Measurements from ENCODE around the gene SLC20A1. TPM values are rescaled to one million over a fixed set of nuclear protein-coding genes. Genes with fewer than 3 reads are reported as not detected.
A peak's percentile ranks its signal among the peaks of the same experiment; 100 is the strongest.

The SLC20A1 gene
- total RNA-seq, 1 experiment from 2014 or later, result 295 TPM

GRCh38 chr2:112660138-112660537 lies 14.4 kb downstream of the SLC20A1 start:
- BruUV-seq (replicated peaks), result no TSS peak
- peak overlapping the region; percentile 37 for H3K27ac Mint-ChIP-seq (ENCODE audit: low read depth, unreplicated experiment)
- intact Hi-C loops (cut with micrococcal nuclease), result no loop called here
- POLR2A ChIA-PET, result interaction anchor here (0.6 to 9.3 kb wide), 8 partner anchors 9 to 166 kb away, joined by 3 to 78 read pairs (median 5); partner anchors contain the start of genes CHCHD5 and SLC20A1
- peaks cover 95% of the 10 kb centered on the region for H3K36me3 Mint-ChIP-seq (ENCODE audit: insufficient read depth, unreplicated experiment)
- no peak overlapping the region for H3K4me3 Mint-ChIP-seq (ENCODE audit: unreplicated experiment)
- no peak for TF ChIP-seq CTCF (IDR thresholded peaks at IDR 0.05; ENCODE audit: unreplicated experiment)
- CTCF ChIA-PET, result interaction anchor here (0.7 to 1.6 kb wide), 4 partner anchors 10 to 60 kb away, joined by 3 to 6 read pairs (median 4); no protein-coding TSS in a partner anchor
- no peak for DNase-seq (ENCODE audit: unreplicated experiment)
- peaks cover 11% of the 10 kb centered on the region for H3K4me1 Mint-ChIP-seq (ENCODE audit: insufficient read depth, unreplicated experiment)
- H3K27me3 Mint-ChIP-seq (ENCODE audit: insufficient read depth, unreplicated experiment), result no peaks in the 10 kb centered on the region
- no peaks in the 10 kb centered on the region for H3K9me3 Mint-ChIP-seq (ENCODE audit: unreplicated experiment)

DNA sequence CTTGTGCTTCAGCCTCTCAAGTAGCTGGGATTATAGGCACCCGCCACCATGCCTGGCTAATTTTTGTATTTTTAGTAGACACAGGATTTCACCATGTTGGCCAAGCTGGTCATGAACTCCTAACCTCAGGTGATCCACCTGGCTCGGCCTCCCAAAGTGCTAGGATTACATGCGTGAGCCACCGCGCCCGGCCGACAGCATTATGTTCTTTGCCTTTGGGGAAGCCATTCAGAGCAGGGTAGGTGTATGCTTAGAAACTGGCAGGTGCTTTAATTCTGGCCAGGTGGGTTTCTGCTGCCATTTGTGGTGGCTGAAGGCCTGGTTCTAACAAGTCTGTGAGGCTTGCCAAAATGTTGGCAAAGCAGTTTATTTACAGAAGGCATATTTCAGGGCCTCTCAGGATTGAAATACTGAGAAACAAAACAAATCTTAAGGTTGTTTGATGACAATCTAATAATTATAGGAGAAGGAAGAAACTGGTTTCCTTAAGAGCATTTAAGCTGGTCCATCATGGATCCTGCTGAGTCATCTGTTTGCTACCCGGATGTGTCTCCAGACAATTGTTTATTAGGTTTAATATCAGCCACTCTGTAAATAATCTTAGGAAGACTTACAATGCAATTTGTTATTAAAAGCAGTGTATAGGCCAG lies 16.0 kb downstream of the SLC20A1 start:
- Mint-ChIP-seq H3K27me3 (ENCODE audit: insufficient read depth, unreplicated experiment) (no peaks in the 10 kb centered on the region), H3K36me3 (ENCODE audit: insufficient read depth, unreplicated experiment) (peaks cover 86% of the 10 kb centered on the region), H3K27ac (ENCODE audit: low read depth, unreplicated experiment) (peak overlapping the region; percentile 39), H3K4me1 (ENCODE audit: insufficient read depth, unreplicated experiment) (peaks cover 11% of the 10 kb centered on the region), H3K4me3 (ENCODE audit: unreplicated experiment) (no peak overlapping the region), H3K9me3 (ENCODE audit: unreplicated experiment) (no peaks in the 10 kb centered on the region)
- intact Hi-C loops (cut with micrococcal nuclease), result no loop called here
- CTCF ChIA-PET, result interaction anchor here (0.8 kb wide), 1 partner anchor 87 kb away, joined by 3 read pairs; no protein-coding TSS in a partner anchor
- BruUV-seq (replicated peaks), result no TSS peak
- POLR2A ChIA-PET, result interaction anchor here (1.2 to 9.3 kb wide), 6 partner anchors 8 to 35 kb away, joined by 3 to 78 read pairs (median 6); partner anchors contain the start of gene SLC20A1
- TF ChIP-seq CTCF (IDR thresholded peaks at IDR 0.05; ENCODE audit: unreplicated experiment), result no peak
- DNase-seq (ENCODE audit: unreplicated experiment), result no peak

- no TSS peak for BruUV-seq (replicated peaks)
- Mint-ChIP-seq H3K4me1 (ENCODE audit: insufficient read depth, unreplicated experiment) (peaks cover 11% of the 10 kb centered on the region), H3K9me3 (ENCODE audit: unreplicated experiment) (no peaks in the 10 kb centered on the region), H3K27ac (ENCODE audit: low read depth, unreplicated experiment) (peak overlapping the region; percentile 55), H3K4me3 (ENCODE audit: unreplicated experiment) (no peak overlapping the region), H3K36me3 (ENCODE audit: insufficient read depth, unreplicated experiment) (peaks cover 76% of the 10 kb centered on the region), H3K27me3 (ENCODE audit: insufficient read depth, unreplicated experiment) (no peaks in the 10 kb centered on the region)
- TF ChIP-seq CTCF (IDR thresholded peaks at IDR 0.05; ENCODE audit: unreplicated experiment), result no peak
- intact Hi-C loops (cut with micrococcal nuclease), result no loop called here
- ChIA-PET POLR2A (interaction anchor here (0.6 to 7.9 kb wide), 4 partner anchors 10 to 30 kb away, joined by 3 to 77 read pairs (median 3); partner anchors contain the start of gene SLC20A1), CTCF (interaction anchor here (0.6 to 0.8 kb wide), 2 partner anchors 64 to 87 kb away, joined by 3 to 4 read pairs; no protein-coding TSS in a partner anchor)
- no peak for DNase-seq (ENCODE audit: unreplicated experiment)
These were observed 17.0 kb downstream of the SLC20A1 start for GRCh38 chr2:112662704-112663103.

GRCh38 chr2:112664689-112665088 lies 18.9 kb downstream of the SLC20A1 start:
- TF ChIP-seq CTCF (IDR thresholded peaks at IDR 0.05; ENCODE audit: unreplicated experiment), result no peak
- Mint-ChIP-seq H3K4me1 (ENCODE audit: insufficient read depth, unreplicated experiment) (peaks cover 11% of the 10 kb centered on the region), H3K27ac (ENCODE audit: low read depth, unreplicated experiment) (no peak overlapping the region), H3K36me3 (ENCODE audit: insufficient read depth, unreplicated experiment) (peaks cover 57% of the 10 kb centered on the region), H3K27me3 (ENCODE audit: insufficient read depth, unreplicated experiment) (no peaks in the 10 kb centered on the region), H3K4me3 (ENCODE audit: unreplicated experiment) (no peak overlapping the region), H3K9me3 (ENCODE audit: unreplicated experiment) (no peaks in the 10 kb centered on the region)
- no peak for DNase-seq (ENCODE audit: unreplicated experiment)
- CTCF ChIA-PET, result interaction anchor here (0.8 to 2.2 kb wide), 5 partner anchors 11 to 65 kb away, joined by 3 to 7 read pairs (median 4); no protein-coding TSS in a partner anchor
- POLR2A ChIA-PET, result interaction anchor here (0.6 to 7.9 kb wide), 2 partner anchors 18 to 38 kb away, joined by 3 to 77 read pairs; partner anchors contain the start of gene SLC20A1
- intact Hi-C loops (cut with micrococcal nuclease), result no loop called here
- BruUV-seq (replicated peaks), result no TSS peak

Data from MCF 10A (cell line).